ENCODE data around the gene KCNF1. TPM values are rescaled to one million over a fixed set of nuclear protein-coding genes. Genes with fewer than 3 reads are reported as not detected.

KCNF1 gene
- total RNA-seq, 1 donor from 2014 or later: 3.1 TPM

GRCh38 chr2:10912076-10912731, 470 bp downstream of the KCNF1 start:
- no peak for TF ChIP-seq CTCF (IDR thresholded peaks at IDR 0.05; ENCODE audit: insufficient read depth, low read length, poor library complexity, severe bottlenecking)
- no peaks in the 10 kb centered on the region for H3K36me3 ChIP-seq (ENCODE audit: control insufficient read depth, insufficient read depth, low read length)
- peaks cover 50% of the 10 kb centered on the region for H3K27me3 ChIP-seq (ENCODE audit: control insufficient read depth, insufficient read depth, low read length)
- H3K4me3 ChIP-seq (ENCODE audit: low read depth, low read length): peak overlapping the region; percentile 19
- DNase-seq (ENCODE audit: low read depth): no peak

- H3K27me3 ChIP-seq (ENCODE audit: control insufficient read depth, insufficient read depth, low read length): peaks cover 50% of the 10 kb centered on the region
- DNase-seq (ENCODE audit: low read depth): no peak
- TF ChIP-seq CTCF (IDR thresholded peaks at IDR 0.05; ENCODE audit: insufficient read depth, low read length, poor library complexity, severe bottlenecking): no peak
- no peaks in the 10 kb centered on the region for H3K36me3 ChIP-seq (ENCODE audit: control insufficient read depth, insufficient read depth, low read length)
- H3K4me3 ChIP-seq (ENCODE audit: low read depth, low read length): no peak overlapping the region
Observed at GRCh38 chr2:10912796-10913455, 1.2 kb downstream of the KCNF1 start.

DNA sequence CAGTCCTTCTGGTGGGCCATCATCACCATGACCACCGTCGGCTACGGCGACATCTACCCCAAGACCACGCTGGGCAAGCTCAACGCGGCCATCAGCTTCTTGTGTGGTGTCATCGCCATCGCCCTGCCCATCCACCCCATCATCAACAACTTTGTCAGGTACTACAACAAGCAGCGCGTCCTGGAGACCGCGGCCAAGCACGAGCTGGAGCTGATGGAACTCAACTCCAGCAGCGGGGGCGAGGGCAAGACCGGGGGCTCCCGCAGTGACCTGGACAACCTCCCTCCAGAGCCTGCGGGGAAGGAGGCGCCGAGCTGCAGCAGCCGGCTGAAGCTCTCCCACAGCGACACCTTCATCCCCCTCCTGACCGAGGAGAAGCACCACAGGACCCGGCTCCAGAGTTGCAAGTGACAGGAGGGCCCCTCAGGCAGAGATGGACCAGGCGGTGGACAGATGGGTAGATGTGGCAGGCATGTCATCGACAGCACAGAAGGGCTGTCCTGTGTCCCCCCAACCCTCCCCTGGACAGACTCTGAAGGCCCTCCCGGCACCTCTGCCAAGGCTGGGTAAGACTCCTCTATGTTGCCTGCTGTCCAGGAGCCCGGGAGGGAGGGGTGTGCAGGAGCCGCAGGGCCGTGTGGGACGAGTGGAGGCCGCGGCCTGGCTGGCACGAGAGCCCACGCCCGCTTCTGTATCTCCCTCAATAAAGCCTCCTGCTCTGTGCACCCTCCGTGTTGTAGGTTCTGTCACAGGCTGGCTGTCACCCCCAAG, 2.0 kb downstream of the KCNF1 start:
- H3K36me3 ChIP-seq (ENCODE audit: control insufficient read depth, insufficient read depth, low read length): no peaks in the 10 kb centered on the region
- no peak for DNase-seq (ENCODE audit: low read depth)
- peaks cover 50% of the 10 kb centered on the region for H3K27me3 ChIP-seq (ENCODE audit: control insufficient read depth, insufficient read depth, low read length)
- H3K4me3 ChIP-seq (ENCODE audit: low read depth, low read length): no peak overlapping the region
- no peak for TF ChIP-seq CTCF (IDR thresholded peaks at IDR 0.05; ENCODE audit: insufficient read depth, low read length, poor library complexity, severe bottlenecking)

DNA sequence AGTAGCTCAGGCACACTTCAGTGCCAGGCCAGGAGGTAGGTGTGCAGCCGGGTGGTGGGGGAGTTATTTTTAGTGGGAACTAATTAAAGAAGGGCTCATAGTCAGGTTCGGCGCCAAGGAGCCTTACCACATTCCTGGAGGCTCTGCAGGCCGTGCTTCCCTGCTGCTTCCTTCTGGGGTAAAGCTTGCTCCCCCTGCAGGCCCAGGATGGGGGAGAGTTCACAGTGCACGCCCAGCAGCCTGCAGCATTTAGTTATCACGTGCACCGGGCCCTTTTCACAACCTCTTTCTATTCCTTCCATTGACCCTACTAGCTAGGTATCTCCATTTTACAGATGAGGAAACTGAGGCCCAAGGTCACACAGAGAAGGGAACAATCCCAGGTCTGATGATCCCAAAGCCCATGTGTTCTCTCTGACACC, 2.5 kb downstream of the KCNF1 start:
- Histone ChIP-seq H3K36me3 (ENCODE audit: control insufficient read depth, insufficient read depth, low read length) (no peaks in the 10 kb centered on the region), H3K4me3 (ENCODE audit: low read depth, low read length) (no peak overlapping the region), H3K27me3 (ENCODE audit: control insufficient read depth, insufficient read depth, low read length) (peaks cover 50% of the 10 kb centered on the region)
- no peak for DNase-seq (ENCODE audit: low read depth)
- peak; percentile 28 for TF ChIP-seq CTCF (IDR thresholded peaks at IDR 0.05; ENCODE audit: insufficient read depth, low read length, poor library complexity, severe bottlenecking)

DNA sequence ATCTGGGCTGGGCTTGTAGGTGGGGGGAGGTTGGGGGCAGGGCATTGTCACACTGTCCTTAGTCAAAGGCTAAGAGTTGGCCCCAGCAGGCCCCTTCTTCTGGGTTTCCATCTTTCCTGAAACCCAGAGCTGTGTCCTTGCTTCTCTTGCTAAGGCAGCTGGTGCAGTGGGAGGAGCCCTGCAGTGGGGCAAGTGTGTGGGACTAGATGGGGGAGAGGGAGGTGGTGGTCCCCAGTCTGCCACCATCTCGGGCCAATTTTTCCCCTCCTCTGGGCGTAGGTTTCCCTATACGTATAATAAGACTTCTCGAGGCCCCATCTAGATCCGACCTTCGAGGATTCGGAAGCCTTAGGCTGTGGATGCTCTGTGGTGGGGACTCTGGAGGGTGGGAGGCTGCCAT, 3.5 kb downstream of the KCNF1 start:
- Histone ChIP-seq H3K4me3 (ENCODE audit: low read depth, low read length) (no peak overlapping the region), H3K36me3 (ENCODE audit: control insufficient read depth, insufficient read depth, low read length) (no peaks in the 10 kb centered on the region), H3K27me3 (ENCODE audit: control insufficient read depth, insufficient read depth, low read length) (peaks cover 52% of the 10 kb centered on the region)
- TF ChIP-seq CTCF (IDR thresholded peaks at IDR 0.05; ENCODE audit: insufficient read depth, low read length, poor library complexity, severe bottlenecking): no peak
- no peak for DNase-seq (ENCODE audit: low read depth)

All from kidney epithelial cell (primary cell).